Omental fat pad (tissue), 4 donors: Measurements from ENCODE around the gene CDC42BPG. TPM values are rescaled to one million over a fixed set of nuclear protein-coding genes. Genes with fewer than 3 reads are reported as not detected.

Source experiments
- ATAC-seq: fragments of 150-250 bp; one replicate; pipeline ENCODE4 v1.9.1; 2016; ENCODE audit warnings: mild to moderate bottlenecking, moderate library complexity; ENCODE audit not compliant: low FRiP score
- DNase-seq: peaks from one replicate; pipeline ENCODE4 v3.0.0-alpha.2; 2019; ENCODE audit warnings: low spot score
- CTCF ChIP-seq, 3 donors: fragments of 450-650 bp; IDR thresholded peaks; one replicate each; pipeline ENCODE4 v1.5.1; 2016 to 2017; ENCODE audit warnings: antibody characterized with exemption in 3 of 3, mild to moderate bottlenecking in 3 of 3, moderate library complexity in 2 of 3
- total RNA-seq, 4 donors: library from RNA; depleted of rRNA; stranded (reverse); fragments of >200 nt; gene quantifications; one replicate each; pipeline ENCODE4 v1.1.0, GENCODE V29; 2016

The CDC42BPG gene
- total RNA-seq, 4 donors from 2014 or later, result 0.19 to 0.48 (median 0.42) TPM

- DNase-seq, result no peak
- no peak for ATAC-seq
- no peak for TF ChIP-seq CTCF (IDR thresholded peaks at IDR 0.05)
Measured at GRCh38 chr11:64831411-64831891, 13.0 kb downstream of the CDC42BPG start.

GRCh38 chr11:64829536-64830251 lies 14.8 kb downstream of the CDC42BPG start:
- no peak for TF ChIP-seq CTCF (IDR thresholded peaks at IDR 0.05)
- no peak for DNase-seq
- ATAC-seq, result no peak

- ATAC-seq, result no peak
- no peak for DNase-seq
- TF ChIP-seq CTCF (IDR thresholded peaks at IDR 0.05), result no peak
Measured at GRCh38 chr11:64827451-64827839, 17.0 kb downstream of the CDC42BPG start.

- no peak for TF ChIP-seq CTCF (IDR thresholded peaks at IDR 0.05)
- no peak for DNase-seq
- no peak for ATAC-seq
Measured at GRCh38 chr11:64826578-64827450, 17.6 kb downstream of the CDC42BPG start.

- no peak for DNase-seq
- no peak for ATAC-seq
- TF ChIP-seq CTCF (IDR thresholded peaks at IDR 0.05), result no peak
Measured at GRCh38 chr11:64826062-64826461, 18.4 kb downstream of the CDC42BPG start.

GRCh38 chr11:64823568-64824119 lies 20.8 kb downstream of the CDC42BPG start:
- DNase-seq (no peak), ATAC-seq (no peak)
- TF ChIP-seq CTCF (IDR thresholded peaks at IDR 0.05), result no peak
